ENCODE data around the gene NFIB. TPM values are rescaled to one million over a fixed set of nuclear protein-coding genes. Genes with fewer than 3 reads are reported as not detected.

NFIB gene
- total and polyA plus RNA-seq, 10 of the 15 experiments (the other 5 are each of a cell fraction or from before 2014, with no cell fraction given): under 0.01 to 0.19 (median 0.05) TPM; not detected in 3

- TF ChIP-seq ZNF592 (IDR thresholded peaks at IDR 0.05) (no peak), CHD2 (IDR thresholded peaks at IDR 0.05; ENCODE audit: borderline replicate concordance, low read depth, low read length) (no peak), ZBED1 (IDR thresholded peaks at IDR 0.05; ENCODE audit: borderline replicate concordance) (no peak), ETV6 (conservative IDR thresholded peaks at IDR 0.05 in 1 of 2, IDR thresholded peaks at IDR 0.05 in 1 of 2; ENCODE audit: borderline replicate concordance in 1 of 2, low read depth in 1 of 2) (no peak), USF1 (IDR thresholded peaks at IDR 0.05; ENCODE audit: borderline replicate concordance, extremely low read length, insufficient read depth, low read depth, low read length) (no peak)
Observed at GRCh38 chr9:14272927-14273528, 40.9 kb downstream of the NFIB start (continued).

GRCh38 chr9:14271093-14271673 lies 42.8 kb downstream of the NFIB start:
- H3K79me2 ChIP-seq (ENCODE audit: control insufficient read depth, insufficient read depth, low read length): no peaks in the 10 kb centered on the region
- POLR2A ChIA-PET: no interaction called here
- no peaks in the 10 kb centered on the region for H3K36me3 ChIP-seq (ENCODE audit: control insufficient read depth in 2 of 2, insufficient read depth in 2 of 2, low read length in 1 of 2)
- H3K27ac ChIP-seq (ENCODE audit: control insufficient read depth, insufficient read depth): no peak overlapping the region
- no peaks in the 10 kb centered on the region; a peak in 1 of 4 replicates for H3K27me3 ChIP-seq (replicated peaks in 1 of 2; ENCODE audit: control insufficient read depth in 2 of 2, insufficient read depth in 2 of 2, low read length in 1 of 2)
- H3K9me3 ChIP-seq (replicated peaks; ENCODE audit: control insufficient read depth, insufficient read depth, low read length): no peaks in the 10 kb centered on the region
- H3K4me1 ChIP-seq (ENCODE audit: control insufficient read depth, insufficient read depth, low read length): no peaks in the 10 kb centered on the region
- no peak overlapping the region for H3K9ac ChIP-seq (ENCODE audit: control insufficient read depth, insufficient read depth, low read length)
- SMC1A ChIA-PET (ENCODE audit: uncharacterized antibody, unreplicated experiment): no interaction called here
- ATAC-seq: no peak
- WGBS (ENCODE audit: insufficient coverage, insufficient replicate concordance, low lambda C conversion rate, missing lambda C conversion rate): 22% methylated on average over 7 of the region's 7 CpGs
- no peak for FAIRE-seq
- intact Hi-C loops (cut with micrococcal nuclease; ENCODE audit: unreplicated experiment) (no loop called here), in situ Hi-C loops (cut with MboI) (no loop called here)
- TF ChIP-seq NR2C1 (IDR thresholded peaks at IDR 0.05) (no peak), FOS (IDR thresholded peaks at IDR 0.05; ENCODE audit: borderline replicate concordance, extremely low read depth, insufficient read length) (no peak), CEBPB (IDR thresholded peaks at IDR 0.05; ENCODE audit: borderline replicate concordance in 1 of 2, low read depth in 2 of 2, low read length in 2 of 2) (no peak), PKNOX1 (IDR thresholded peaks at IDR 0.05) (no peak), POLR2A (IDR thresholded peaks at IDR 0.05; ENCODE audit: low read depth, low read length) (no peak), NFXL1 (IDR thresholded peaks at IDR 0.05; ENCODE audit: borderline replicate concordance) (no peak), MAX (IDR thresholded peaks at IDR 0.05; ENCODE audit: low read depth, low read length) (no peak), CHD2 (IDR thresholded peaks at IDR 0.05; ENCODE audit: borderline replicate concordance, low read depth, low read length) (no peak), ZNF217 (IDR thresholded peaks at IDR 0.05) (no peak), PML (IDR thresholded peaks at IDR 0.05; ENCODE audit: low read length) (no peak)
- DNase-seq (ENCODE audit: low read depth, low spot score): no peak
- RAD21 ChIA-PET (ENCODE audit: unreplicated experiment): no interaction called here
- no peaks in the 10 kb centered on the region for H4K20me1 ChIP-seq (ENCODE audit: control insufficient read depth, insufficient read depth)
- BruUV-seq (replicated peaks): no TSS peak
- H2AFZ ChIP-seq (ENCODE audit: control insufficient read depth, low read depth, low read length): no peak overlapping the region
- no peak overlapping the region for H3K4me2 ChIP-seq (ENCODE audit: control insufficient read depth, insufficient read depth)
- CTCF ChIA-PET: no interaction called here
- no peak overlapping the region for H3K4me3 ChIP-seq

Measured in GM12878 (cell line).